ENCODE results near the gene NPL.

Gene NPL

DNA sequence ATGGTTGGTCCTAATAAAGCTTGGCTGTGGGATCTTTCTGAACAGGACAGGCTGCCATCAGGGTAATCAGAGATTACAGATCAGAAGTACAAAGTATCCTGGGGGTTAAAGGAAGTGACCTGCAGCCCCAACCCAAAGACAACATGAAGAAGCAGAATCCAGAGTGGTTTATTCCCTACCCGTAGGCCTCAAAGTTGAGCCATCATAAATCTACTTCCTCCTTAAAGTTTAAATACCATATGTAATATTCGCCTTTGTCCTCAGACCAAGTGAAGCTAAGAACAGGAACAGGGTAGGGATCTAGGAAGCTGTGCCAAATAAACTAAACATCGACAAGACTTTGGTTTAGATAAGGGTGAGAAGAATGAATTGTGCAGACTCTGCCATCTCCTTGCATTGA lies 33.6 kb downstream of the NPL start:
- no peak for DNase-seq

DNA sequence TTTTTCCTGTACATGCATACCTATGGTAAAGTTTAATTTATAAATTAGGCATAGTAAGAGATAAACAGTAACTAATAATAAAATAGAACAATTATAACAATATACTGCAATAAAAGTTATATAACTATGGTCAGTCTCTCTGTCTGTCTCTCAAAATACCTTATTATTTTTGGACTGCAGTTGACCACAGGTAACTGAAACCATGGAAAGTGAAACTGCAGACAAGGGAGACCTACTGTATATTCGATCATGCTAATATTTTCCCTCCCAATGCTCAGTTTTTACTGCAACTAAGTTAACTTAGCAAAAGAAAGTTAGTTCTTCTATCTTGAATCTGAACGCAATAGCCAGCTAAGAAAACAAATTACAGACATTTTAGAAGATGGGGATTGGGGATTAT lies 37.3 kb downstream of the NPL start:
- DNase-seq: no peak

DNA sequence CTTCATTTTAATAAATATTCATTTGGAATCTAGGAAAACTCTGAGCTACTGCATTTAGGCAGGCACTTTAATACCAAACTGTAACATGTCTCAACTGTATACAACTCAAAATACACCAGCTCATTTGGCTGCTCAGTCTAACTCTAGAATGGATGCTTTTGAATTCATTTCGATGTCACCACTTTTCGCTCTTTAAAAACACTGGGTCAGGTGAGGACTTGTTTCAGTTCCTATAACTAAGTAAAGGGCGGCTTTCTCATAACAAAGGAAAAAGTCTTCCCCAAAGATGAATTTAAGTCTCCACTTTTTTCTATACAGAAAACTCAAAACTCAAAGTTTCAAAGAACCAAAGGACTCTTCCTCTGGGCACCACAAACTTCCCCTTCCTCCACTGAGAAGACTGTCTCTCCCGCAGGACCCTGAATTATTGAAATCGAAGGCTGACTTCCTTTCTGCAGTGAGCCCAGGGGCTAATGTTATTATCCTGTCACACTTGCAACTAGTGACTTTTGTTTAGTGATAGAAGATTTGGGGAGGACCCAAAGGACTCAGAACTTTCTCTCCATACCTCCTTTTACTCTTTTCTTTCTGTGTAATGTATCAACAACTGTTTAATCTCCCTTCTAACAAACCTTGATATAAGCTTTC lies 39.8 kb downstream of the NPL start:
- DNase-seq: no peak

DNA sequence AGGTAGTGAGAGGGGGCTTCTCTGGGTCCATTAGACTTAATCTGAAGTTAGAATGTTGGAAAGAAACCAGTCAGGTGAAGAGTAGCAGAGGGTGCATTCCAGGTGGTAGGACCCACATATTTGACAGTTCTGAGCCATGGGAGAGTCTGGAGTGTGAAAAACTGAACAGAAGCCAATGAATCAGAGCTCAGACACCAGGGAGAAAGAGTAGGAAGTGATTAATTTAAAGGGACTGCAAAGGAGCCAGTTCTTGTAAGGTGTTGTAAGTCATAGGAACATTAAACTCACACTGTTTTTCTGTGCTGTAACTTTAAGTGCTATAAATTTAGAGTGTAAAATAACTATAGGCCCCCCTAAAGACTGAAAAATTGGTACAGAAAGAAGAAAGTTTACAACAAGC lies 43.7 kb downstream of the NPL start:
- DNase-seq: no peak

DNA sequence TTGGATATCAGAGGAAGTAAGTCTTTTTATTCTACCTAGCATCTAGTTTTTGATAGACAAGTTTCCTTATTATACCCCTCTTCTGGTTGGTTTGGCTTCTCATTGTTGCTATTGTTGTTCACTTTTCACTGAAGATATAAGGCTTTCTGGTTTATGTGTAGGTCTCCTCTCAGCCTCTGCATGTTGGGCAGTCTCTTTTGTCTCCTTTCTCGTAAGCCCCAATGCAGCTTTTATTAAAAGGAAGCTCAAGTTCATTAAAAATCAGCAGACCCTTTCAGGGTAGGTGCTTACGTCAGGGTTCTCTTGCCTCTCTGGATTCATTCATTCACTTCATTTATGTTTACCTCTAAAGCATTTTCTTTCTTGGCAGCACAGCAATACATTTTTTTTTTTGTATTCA lies 44.8 kb downstream of the NPL start:
- DNase-seq: no peak

DNA sequence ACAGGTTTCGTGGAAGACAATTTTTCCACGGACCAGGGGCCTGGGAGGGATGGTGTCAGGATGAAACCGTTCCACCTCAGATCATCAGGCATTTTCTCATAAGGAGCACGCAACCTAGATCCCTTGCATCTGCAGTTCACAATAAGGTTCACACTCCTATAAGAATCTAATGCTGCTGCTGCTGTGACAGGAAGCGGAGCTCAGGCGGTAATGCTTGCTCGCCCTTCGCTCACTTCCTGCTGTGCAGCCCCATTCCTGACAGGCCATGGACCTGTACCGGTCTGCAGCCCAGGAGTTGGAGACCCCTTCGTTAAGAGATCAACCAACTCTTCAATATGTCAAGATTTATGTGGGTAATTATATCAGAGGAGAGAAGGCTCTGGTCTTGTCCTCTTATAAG lies 46.2 kb downstream of the NPL start:
- no peak for DNase-seq

DNA sequence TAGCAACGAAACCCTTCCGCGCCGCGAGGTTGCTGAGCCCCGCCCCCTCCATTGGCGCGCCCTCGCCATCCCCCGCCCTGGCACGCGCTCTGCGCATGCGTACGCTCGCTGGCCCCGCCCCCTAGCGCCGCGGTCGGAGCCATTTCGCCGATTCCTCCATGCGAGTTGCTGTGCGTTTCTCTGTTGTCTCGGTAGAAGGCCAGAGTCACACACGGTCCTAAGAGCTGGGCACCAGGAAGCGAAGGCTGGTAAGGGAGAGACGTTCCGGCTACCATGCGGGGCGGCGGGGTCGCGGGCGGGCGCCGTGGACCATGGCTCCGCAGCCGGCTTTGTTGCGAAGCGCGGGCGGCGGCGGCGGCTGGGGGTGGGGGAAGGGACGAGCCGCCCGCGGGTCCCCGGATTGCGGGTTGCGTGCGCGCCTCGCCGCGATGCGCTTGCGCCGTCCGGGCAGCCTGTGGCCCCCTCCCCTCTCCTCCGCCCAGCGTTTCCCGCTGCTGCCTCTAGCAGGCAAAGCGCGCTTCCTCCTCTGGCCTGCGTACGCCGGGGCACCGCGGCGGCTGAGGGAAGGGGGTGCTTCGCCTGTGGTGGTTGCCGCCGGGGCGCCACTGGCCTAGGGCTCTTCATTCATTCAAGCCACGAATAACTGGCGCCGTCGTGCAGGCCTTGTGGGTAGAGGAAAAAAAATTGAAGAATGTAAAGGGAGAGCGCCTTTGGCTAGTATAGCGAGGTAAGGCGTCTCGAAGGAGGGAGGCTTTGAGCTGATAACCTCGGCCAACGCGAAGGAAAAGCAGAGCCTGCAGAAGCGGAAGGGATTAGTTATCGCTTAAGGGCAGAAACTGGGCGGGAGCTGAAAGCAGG lies 49.9 kb downstream of the NPL start, which contains the start of gene DHX9:
Gene DHX9, plus strand, starts transcription at position 139 of the 858 bp plus-strand sequence. CDS start 3,220 bp downstream, outside the sequence.
- DNase-seq: peak; percentile 77

DNA sequence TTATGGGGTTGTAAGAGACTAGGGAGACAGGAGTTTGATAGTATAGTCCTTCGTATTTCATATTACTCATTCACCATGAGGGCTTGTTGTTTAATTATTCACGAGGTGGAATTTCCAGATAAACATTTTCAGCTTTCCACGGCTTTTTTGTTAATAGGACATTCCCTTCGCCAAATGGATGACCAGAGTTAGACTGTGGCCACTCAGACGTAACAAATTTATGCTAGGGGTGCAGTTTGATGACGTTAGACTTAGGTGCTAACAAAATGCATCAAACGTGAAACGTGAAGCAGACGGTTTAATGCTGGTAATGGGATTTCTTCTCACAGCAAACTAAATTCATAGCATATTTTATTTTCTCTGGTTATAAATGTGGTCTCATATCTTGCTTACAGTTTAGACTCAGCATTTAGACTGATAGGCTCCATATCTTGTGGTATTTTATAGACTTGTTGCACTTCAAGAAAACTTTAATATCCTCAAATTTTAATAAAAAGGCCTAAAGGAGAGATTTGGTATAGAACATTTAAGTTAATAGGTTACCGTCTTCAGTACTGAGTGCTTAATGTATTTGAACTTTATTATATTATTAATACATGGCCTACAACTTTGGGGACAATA lies 51.9 kb downstream of the NPL start:
- DNase-seq: no peak

DNA sequence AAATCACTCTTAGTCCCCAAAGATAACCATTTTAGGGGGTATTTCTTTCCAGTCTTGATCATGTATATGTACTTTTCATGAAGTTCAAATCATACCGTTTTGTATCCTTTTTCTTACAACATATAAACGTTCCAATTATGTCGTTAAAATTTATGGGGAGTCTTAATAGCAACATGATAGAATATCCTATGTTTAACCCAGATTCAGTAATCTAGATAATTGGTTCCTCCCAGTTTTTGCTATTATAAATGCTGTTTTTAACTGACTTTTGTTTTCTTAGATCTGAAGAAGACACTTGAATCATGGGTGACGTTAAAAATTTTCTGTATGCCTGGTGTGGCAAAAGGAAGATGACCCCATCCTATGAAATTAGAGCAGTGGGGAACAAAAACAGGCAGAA lies 52.7 kb downstream of the NPL start:
- no peak for DNase-seq

DNA sequence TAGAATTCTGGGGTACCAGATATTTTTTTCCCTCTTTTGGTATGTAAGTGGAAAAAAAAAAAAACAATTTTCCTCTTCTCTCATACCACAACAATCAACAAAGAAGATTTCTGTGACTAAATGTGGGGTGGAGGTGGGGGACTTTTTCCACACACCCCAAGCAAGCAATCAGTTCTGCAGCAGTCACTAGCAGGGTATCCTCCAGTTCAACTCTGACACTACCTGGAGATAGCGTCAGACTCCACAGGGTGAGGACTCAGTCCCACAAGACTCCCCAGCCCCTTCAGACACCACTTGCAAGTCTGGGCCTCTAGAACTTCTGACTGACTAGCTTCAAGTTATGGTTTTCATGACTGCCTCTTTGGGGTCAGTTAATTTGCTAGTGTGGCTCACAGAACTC lies 55.8 kb downstream of the NPL start:
- no peak for DNase-seq

DNA sequence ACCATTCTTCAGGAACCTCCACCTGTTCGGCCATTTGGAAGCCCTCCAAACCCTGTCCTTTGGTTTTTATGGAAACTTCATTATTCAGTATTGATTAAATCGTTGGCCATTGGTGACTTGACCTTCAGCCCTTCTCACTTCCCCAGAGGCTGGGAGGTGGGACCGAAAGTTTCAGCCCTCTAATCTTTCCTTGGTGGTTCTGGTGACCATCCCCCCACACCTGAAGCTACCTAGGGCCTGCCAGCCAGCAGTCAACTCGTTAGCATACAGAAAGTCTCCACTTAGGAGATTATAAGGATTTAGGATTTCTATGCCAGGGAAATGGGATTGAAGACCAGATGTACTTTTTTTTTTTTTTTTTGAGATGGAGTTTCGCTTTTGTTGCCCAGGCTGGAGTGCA lies 56.3 kb downstream of the NPL start:
- no peak for DNase-seq

DNA sequence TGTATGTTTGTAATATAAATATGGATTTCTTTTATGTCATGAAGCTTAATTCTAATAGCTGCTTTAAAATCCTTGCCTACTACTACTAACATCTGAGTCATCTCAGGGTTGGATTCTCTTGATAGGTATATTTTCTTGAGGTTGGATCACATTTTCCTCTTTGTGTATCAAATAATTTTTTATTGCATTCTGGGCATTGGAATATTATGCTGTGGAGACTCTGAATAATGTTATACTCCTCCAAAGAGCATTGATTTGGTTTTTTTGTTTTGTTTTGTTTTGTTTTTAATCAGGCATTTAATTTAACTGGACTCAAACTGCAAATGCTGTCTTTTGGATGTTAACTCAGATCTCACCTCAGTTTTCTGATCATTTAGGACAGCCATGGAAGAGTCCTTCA lies 57.5 kb downstream of the NPL start:
- no peak for DNase-seq

DNA sequence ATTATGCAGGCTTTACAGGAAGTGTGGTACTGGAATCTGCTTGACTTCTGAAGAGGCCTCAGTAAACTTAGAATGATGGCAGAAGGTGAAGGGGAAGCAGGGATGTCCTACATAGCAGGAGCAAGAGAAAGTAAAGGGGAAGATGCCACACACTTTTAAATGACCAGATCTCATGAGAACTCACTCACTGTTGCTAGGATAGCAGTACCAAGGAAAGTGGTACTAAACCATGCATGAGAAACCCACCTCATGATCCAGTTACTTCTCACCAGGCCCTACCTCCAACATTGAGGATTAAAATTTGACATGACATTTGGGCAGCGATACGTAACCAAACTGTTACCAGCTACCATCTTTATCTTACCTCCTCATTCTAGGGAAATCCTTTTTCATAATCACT lies 59.2 kb downstream of the NPL start:
- no peak for DNase-seq

DNA sequence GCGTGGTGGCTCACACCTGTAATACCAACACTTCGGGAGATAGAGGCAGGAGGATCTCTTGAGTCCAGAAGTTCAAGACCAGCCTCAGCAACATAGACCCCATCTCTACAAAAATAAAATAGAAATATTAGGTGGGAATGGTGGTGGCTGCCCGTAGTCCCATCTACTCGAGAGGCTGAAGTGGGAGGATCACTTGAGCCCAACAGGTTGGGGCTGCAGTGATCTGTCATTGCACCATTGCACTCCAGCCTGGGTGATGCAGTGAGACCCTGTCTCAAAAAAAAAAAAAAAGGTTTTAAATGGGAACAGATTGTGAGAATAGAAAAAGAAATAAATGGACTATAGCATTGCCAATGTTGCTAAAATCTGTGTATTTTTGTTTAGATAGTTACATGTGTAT lies 60.7 kb downstream of the NPL start:
- DNase-seq: no peak

DNA sequence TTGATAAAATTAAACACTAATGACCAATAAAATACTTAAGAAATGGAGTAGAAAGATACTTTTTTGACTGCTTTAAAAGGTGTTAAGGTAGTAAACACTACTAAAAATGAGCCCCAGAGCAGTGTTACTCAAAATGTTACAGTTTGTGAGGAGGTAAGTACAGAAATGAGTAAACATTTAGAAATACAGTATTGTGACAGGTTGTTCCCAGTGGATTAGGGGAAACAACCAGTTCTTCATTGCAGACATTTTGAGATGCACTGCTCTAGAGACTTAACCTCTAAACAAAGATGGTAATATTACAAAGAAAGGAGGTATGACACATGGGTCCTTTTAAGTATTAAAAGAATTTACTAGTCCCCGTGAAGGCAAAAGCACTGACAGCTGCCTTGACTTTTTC lies 62.3 kb downstream of the NPL start:
- no peak for DNase-seq

DNA sequence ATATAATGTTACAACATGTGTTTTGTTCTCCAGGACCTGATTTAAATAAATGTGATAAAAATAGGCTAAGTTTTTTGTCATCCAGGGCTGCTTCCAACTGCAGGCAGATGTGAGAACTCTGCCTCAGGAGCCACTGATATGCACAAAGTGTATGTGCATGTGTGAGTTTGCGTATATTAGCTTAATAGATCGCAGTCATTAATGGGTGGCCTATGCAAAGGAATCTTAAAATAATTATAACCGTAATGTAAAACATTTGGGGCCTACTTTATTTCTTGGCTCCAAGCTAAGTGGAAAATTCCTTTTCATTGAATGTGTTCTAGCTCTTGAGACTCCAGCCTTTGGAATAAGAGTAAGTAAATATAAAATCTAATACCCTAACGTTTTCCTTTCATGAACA lies 66.3 kb downstream of the NPL start:
- DNase-seq: no peak

DNA sequence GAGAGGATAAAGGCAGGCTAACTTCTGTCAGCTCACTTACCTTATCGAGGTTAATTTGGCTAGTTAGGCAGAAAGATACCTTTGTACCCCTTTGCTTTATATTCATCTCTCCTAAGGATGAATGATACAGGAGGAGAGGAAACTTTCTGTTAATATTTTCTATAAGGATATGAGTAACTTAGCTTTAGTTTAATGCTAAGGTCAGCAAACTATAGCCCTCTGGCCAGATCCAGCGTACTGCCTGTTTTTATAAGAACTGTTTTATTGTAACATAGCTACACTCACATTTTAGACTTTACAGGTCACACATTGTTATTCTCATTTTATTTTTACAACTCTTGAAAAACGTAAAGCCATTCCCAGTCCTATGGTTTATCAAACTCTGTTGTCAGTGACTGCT lies 67.6 kb downstream of the NPL start:
- no peak for DNase-seq

DNA sequence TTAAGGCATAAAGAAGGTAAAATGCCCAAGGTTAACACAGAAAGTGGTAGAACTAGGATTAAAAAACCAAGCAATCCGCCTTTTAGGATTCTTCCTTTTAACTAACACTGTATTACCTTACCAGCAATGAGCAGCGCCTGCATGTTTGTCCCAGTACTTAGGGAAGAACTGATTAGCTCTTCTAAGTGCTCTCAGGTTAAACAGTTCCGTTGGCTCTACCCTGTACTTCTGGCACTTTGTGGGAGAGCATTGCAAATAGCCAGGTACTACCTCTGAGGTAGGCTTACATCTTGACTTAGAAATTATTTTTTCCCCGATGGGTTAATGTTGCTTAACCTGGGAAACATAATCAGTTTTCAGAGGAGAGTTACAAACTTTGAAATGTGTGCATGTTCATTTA lies 71.1 kb downstream of the NPL start:
- DNase-seq: no peak

DNA sequence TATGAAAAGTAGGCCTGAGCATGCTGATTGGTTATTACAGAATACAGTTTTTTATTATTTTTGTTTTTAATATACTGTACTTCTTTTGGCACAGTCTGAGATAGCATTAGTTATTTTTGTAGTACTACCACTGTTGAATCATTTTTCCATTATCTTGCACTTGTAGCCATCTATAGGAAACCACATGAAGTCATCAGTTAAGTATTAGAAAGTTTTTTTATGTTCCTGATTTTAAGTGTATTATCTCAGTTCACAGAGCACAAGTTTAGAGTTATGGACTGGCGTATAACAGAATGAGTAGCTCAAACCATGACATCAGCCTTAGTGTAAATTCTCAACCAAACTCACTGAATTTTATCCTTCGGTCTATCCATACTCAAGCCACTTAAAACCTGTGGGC lies 72.4 kb downstream of the NPL start:
- DNase-seq: no peak

DNA sequence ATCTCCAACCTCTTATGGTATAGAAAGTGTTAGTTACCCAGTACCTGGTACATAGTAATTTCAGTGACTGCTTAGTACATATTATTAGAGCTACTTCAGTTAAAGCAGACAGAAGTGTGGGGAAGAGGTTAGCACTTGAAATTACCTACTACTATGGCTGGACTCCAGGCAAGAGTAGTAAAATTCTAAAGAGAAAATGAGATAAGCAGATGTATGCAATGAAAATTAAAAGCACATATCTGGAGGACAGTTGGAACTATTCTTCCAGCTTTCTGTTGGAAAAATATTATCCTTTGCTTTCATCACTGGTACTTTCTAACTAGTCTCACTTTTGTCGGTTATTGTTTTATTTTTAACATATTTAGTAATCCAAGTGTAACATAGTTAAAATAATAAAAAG lies 73.3 kb downstream of the NPL start:
- DNase-seq: no peak

DNA sequence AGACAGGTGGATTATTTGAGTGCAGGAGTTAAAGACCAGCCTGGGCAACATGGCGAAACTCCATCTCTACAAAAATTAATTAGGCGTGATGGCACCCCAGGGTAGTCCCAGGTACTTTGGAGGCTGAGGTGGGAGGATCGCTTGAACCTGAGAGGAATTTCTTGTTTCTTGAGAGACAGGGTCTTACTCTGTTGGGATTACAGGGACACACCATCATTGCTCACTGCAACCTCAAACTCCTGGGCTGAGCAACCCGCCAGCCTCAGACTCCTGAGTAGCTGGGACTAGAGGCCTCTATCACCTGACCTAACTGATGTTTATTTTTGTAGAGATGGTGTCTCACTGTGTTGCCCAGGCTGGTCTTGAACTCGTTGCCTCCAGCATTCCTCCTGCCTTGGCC lies 74.4 kb downstream of the NPL start:
- DNase-seq: no peak

DNA sequence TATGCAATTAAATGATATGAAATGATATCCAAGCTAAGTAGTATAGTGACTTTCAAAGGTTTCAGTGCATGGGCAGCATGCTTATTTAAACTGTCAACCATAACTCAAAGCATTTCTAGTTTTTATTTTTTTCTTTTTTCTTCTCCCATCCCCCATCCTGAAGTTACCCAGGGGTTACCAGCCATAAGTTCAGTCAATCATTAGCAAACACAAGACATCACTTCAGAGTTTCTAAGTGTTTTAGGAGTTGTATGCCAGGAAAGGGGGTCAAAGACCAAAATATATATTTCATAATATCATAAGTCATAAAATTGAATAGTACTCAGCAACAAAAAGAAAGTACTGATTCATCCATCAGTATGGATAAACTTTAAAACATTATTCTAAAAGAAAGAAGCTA lies 78.3 kb downstream of the NPL start:
- DNase-seq: no peak

DNA sequence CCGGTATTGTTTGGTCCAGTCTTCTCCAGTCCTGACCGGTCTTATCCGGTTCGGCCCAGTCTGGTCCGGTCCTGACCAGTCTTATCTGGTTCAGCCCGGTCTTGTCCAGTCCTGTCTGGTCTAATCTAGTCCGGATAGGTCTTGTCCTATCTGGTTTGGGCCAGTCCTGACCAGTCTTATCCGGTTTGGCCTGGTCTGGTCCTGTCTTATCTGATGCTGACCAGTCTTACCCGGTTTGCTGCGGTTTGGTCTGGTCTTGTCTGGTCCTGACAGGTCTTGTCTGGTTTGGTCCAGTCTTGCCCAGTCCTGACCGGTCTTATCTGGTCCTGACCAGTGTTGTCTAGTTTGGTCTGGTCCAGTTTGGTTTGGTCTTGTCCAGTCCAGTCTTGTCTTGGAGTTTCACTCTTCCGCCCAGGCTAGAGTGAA lies 79.7 kb downstream of the NPL start:
- no peak for DNase-seq

DNA sequence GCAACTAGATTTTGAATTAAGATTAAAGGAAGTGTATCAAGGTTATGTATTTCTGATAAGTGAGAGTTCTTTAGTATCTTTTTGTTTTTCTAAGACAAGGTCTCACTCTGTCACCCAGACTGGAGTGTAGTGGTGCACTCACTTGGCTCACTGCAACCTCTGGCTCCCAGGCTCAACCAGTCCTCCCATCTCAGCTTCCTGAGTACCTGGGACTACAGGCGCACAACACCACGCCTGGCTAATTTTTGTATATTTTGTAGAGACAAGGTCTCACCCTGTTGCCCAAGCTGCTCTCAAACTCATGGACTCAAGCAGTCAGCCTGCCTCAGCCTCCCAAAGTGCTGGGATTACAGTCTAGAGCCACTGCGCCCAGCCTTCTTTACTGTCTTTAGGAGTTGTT lies 83.3 kb downstream of the NPL start:
- no peak for DNase-seq

Measured in amniotic stem cell (primary cell).